HepG2 (cell line): Measurements from ENCODE around the gene KCTD18. TPM values are rescaled to one million over a fixed set of nuclear protein-coding genes. Genes with fewer than 3 reads are reported as not detected.
A peak's percentile ranks its signal among the peaks of the same experiment; 100 is the strongest.

Experiments
- ATAC-seq: fragments of 200-7000 bp; cut with Tn5 transposase; 3 replicates; pipeline ENCODE4 v1.9.1; 2020; ENCODE audit warnings: mild to moderate bottlenecking, moderate library complexity
- BruUV-seq: library from RNA; stranded (reverse); fragments of 400-500 nt; replicated peaks from 2 replicates; lab custom pipeline; 2021; lab: Mats Ljungman, UMichigan
- CTCF ChIA-PET: fragments of 300-600 bp; formaldehyde crosslinking; extraction: SDS; loops from one replicate; lab custom pipeline; 2021; ENCODE audit warnings: low total read pairs, inconsistent platforms, low intra/inter-chr PET ratio; lab: Yijun Ruan, JAX
- POLR2A ChIA-PET: fragments of 350-600 bp; sonication (Branson Sonifier 250); formaldehyde crosslinking; loops from one replicate; lab custom pipeline; 2020; ENCODE audit warnings: antibody characterized with exemption, inconsistent platforms; lab: Yijun Ruan, JAX
- DNase-seq: peaks from one replicate; pipeline ENCODE4 v3.0.0-alpha.2; 2015; ENCODE audit warnings: low spot score
- FAIRE-seq: peaks from 3 replicates; lab custom pipeline; 2011; peaks lifted over from hg19 to GRCh38; lab: Jason Lieb, UNC
- H2AFZ ChIP-seq: one replicate; pipeline ENCODE4 v1.6.1; 2011; ENCODE audit warnings: low read length, inconsistent platforms
- H3K27ac ChIP-seq: fragments of 300-600 bp; 3 replicates; pipeline ENCODE4 v1.8.0; 2011; ENCODE audit warnings: mixed run types, mild to moderate bottlenecking, mixed read lengths, low read length, inconsistent platforms; ENCODE audit not compliant: insufficient read depth; ENCODE audit errors: extremely low read length
- H3K27me3 ChIP-seq, 2 experiments: fragments of 200-600 bp in 1 of 2; 2 replicates in 1 of 2; 3 replicates in 1 of 2; pipeline versions ENCODE4 v1.6.0 to v1.8.0; 2011; ENCODE audit warnings: low read length in 2 of 2, mild to moderate bottlenecking in 2 of 2, moderate library complexity in 2 of 2, inconsistent platforms in 1 of 2; ENCODE audit not compliant: insufficient read depth in 2 of 2, control insufficient read depth in 1 of 2
- H3K36me3 ChIP-seq, 2 experiments: fragments of 200-600 bp in 1 of 2; replicated peaks in 1 of 2; 2 replicates in 1 of 2; 3 replicates in 1 of 2; pipeline versions ENCODE4 v1.5.1 to v1.8.0; 2011; ENCODE audit warnings: low read length in 2 of 2, inconsistent platforms in 1 of 2; ENCODE audit not compliant: insufficient read depth in 2 of 2, control insufficient read depth in 1 of 2
- H3K4me1 ChIP-seq: 2 replicates; pipeline ENCODE4 v1.5.1; 2012; ENCODE audit warnings: low read length, inconsistent platforms; ENCODE audit not compliant: insufficient read depth
- H3K4me2 ChIP-seq: 2 replicates; pipeline ENCODE4 v1.6.0; 2011; ENCODE audit warnings: low read depth, low read length, inconsistent platforms
- H3K4me3 ChIP-seq, 3 experiments: fragments of 200-600 bp in 1 of 3; sonication (generic), shearing (Covaris generic) in 1 of 3; replicated peaks in 1 of 3; 2 replicates each; pipeline ENCODE4 v1.5.1; 2011 to 2016; ENCODE audit warnings: low read length in 3 of 3, inconsistent platforms in 2 of 3, low read depth in 2 of 3, mild to moderate bottlenecking in 2 of 3, control low read depth in 1 of 3, mixed read lengths in 1 of 3; ENCODE audit not compliant: insufficient read depth in 1 of 3
- H3K79me2 ChIP-seq: one replicate; pipeline ENCODE4 v1.6.1; 2011; ENCODE audit warnings: low read length, inconsistent platforms; ENCODE audit not compliant: insufficient read depth
- H3K9ac ChIP-seq: 2 replicates; pipeline ENCODE4 v1.6.0; 2011; ENCODE audit warnings: mild to moderate bottlenecking, low read depth, low read length, inconsistent platforms; ENCODE audit not compliant: insufficient read depth
- H3K9me3 ChIP-seq: 2 replicates; pipeline ENCODE4 v1.5.1; 2012; ENCODE audit warnings: mild to moderate bottlenecking, low read length
- H4K20me1 ChIP-seq: 2 replicates; pipeline ENCODE4 v1.6.0; 2011; ENCODE audit warnings: inconsistent platforms, mild to moderate bottlenecking, low read length, moderate library complexity; ENCODE audit not compliant: insufficient read depth
- FOXK2 ChIP-seq: fragments of 450-650 bp; IDR thresholded peaks from 2 replicates; pipeline ENCODE4 v1.6.1; 2016
- MAFF ChIP-seq: IDR thresholded peaks from 2 replicates; pipeline ENCODE4 v1.6.1; 2011; ENCODE audit warnings: low read depth, low read length, improper control_type of control experiment
- MAFK ChIP-seq, 2 experiments: IDR thresholded peaks in 1 of 2; conservative IDR thresholded peaks in 1 of 2; 2 replicates each; pipeline ENCODE4 v1.6.1; 2011; ENCODE audit warnings: improper control_type of control experiment in 2 of 2, low read length in 2 of 2
- PHF20 ChIP-seq: sonication (generic); formaldehyde crosslinking; IDR thresholded peaks from 2 replicates; pipeline ENCODE4 v1.5.0; 2020; ENCODE audit warnings: mild to moderate bottlenecking, missing genetic modification reagents
- SIX4 ChIP-seq: sonication (generic); formaldehyde crosslinking; IDR thresholded peaks from 2 replicates; pipeline ENCODE4 v1.4.0; 2020; ENCODE audit warnings: missing genetic modification reagents
- ZFP1 ChIP-seq: IDR thresholded peaks from 2 replicates; pipeline ENCODE4 v1.6.1; 2016
- ZNF629 ChIP-seq: sonication (generic); formaldehyde crosslinking; conservative IDR thresholded peaks from 2 replicates; pipeline ENCODE4 v1.5.0; 2020; ENCODE audit warnings: missing genetic modification reagents
- ZNF7 ChIP-seq: IDR thresholded peaks from 2 replicates; pipeline ENCODE4 v1.6.1; 2016; ENCODE audit warnings: missing biosample characterization, missing genetic modification reagents
- ZNF781 ChIP-seq: sonication (generic); formaldehyde crosslinking; IDR thresholded peaks from 2 replicates; pipeline ENCODE4 v1.5.1; 2020; ENCODE audit warnings: borderline replicate concordance, mild to moderate bottlenecking, missing genetic modification reagents; ENCODE audit errors: not compliant biosample characterization
- WGBS: methylation state at CpG from one replicate; pipeline ENCODE4 v1.1.6; 2017; ENCODE audit warnings: low lambda C conversion rate; 5-methylcytosine and 5-hydroxymethylcytosine counted together
- in situ Hi-C: cut with HindIII; loops from 2 replicates; pipeline ENCODE4 v1.10.0; 2017; ENCODE audit warnings: low pct_unique_long_range_greater_than_20kb; ENCODE audit not compliant: extremely low pct_ligation_motif_present
- intact Hi-C: fragments of 100-400 bp; cut with micrococcal nuclease; formaldehyde crosslinking; loops from one replicate; pipeline ENCODE4 v1.10.0; 2022; ENCODE audit not compliant: unreplicated experiment
- polyA plus RNA-seq, 8 experiments: library from polyadenylated mRNA; depleted of rRNA in 3 of 8; stranded (reverse) in 7 of 8; unstranded in 1 of 8; fragments of >200 nt; fragmentation: Illumina TruSeq in 4 of 8; extraction: Trizol in 4 of 8; gene quantifications; 2 replicates each; pipeline versions ENCODE4 v1.2.1 to v1.2.3, GENCODE V29; 2011 to 2016; ENCODE audit warnings: low read depth in 4 of 8, missing spikeins in 1 of 8, mixed read lengths in 1 of 8; ENCODE audit not compliant: insufficient read depth in 1 of 8
- total RNA-seq, 5 experiments: library from RNA; depleted of rRNA; stranded (reverse); fragments of >200 nt; fragmentation: Illumina TruSeq; extraction: Trizol; gene quantifications; 2 replicates each; pipeline ENCODE4 v1.2.3, GENCODE V29; 2016; ENCODE audit warnings: low read depth in 1 of 5
- TF ChIP-seq, protein P1 (sequence below): sonication (generic); formaldehyde crosslinking; IDR thresholded peaks from 2 replicates; pipeline ENCODE4 v1.5.0; 2020; ENCODE audit warnings: mild to moderate bottlenecking, missing genetic modification reagents
- TF ChIP-seq, protein P2 (sequence below): sonication (generic); formaldehyde crosslinking; IDR thresholded peaks from 2 replicates; pipeline ENCODE4 v1.8.0; 2022; ENCODE audit warnings: missing genetic modification reagents, mild to moderate bottlenecking, inconsistent platforms, borderline replicate concordance

Gene KCTD18
- total and polyA plus RNA-seq, 2 of the 13 experiments (the other 11 are each of a cell fraction or from before 2014, with no cell fraction given), result 2.2 to 7.1 TPM

DNA sequence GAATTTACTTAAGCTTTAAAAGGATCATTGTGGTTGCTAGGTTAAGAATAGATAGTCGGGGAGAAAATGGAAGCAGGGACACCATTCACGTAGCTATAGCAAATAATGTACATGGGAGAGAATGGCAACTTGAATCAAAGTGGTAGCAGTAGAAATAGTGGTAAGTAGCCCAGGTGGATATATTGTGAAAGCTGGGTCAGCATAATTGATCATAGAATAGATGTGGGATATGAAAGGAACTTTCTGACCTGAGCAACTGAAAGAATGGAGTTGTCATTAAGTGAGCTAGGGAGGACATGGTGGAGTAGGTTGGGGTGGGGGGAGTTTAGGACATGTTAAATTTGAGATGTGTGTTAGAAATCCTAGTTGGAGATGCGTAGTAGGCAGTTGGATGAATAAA is 18.4 kb upstream of the KCTD18 start:
- Histone ChIP-seq H3K4me3 (no peak overlapping the region), H3K27me3 (peaks cover 0 to 3% of the 10 kb centered on the region in 2 experiments; a peak in 1 of 5 replicates), H3K4me1 (peaks cover 32% of the 10 kb centered on the region), H4K20me1 (no peaks in the 10 kb centered on the region), H3K4me2 (peak overlapping the region; percentile 92; the same call in 1 of the 2 replicates), H3K27ac (no peak overlapping the region), H3K9ac (no peak overlapping the region), H3K79me2 (peaks cover 46% of the 10 kb centered on the region), H3K9me3 (no peaks in the 10 kb centered on the region), H2AFZ (no peak overlapping the region), H3K36me3 (no peaks in the 10 kb centered on the region; a peak in 2 of 5 replicates)
- in situ Hi-C loops, result no loop called here
- no TSS peak for BruUV-seq
- 95% methylated on average over 3 of the region's 3 CpGs for WGBS
- no peak for ATAC-seq
- no peak for FAIRE-seq
- TF ChIP-seq FOXK2, result no peak
- no peak for TF ChIP-seq ZFP1 (CRISPR knock-in tag)
- TF ChIP-seq MAFF, result peak; percentile 50
- peak; percentile 60 for TF ChIP-seq MAFK (conservative IDR thresholded peaks at IDR 0.05 in 1 of 2, IDR thresholded peaks at IDR 0.05 in 1 of 2; ENCODE audit: low read length in 2 of 2)
- TF ChIP-seq ZNF629 (CRISPR knock-in tag), result no peak
- CTCF ChIA-PET, result no interaction called here
- no peak for DNase-seq
- POLR2A ChIA-PET, result no interaction called here
- intact Hi-C loops, result no loop called here

DNA sequence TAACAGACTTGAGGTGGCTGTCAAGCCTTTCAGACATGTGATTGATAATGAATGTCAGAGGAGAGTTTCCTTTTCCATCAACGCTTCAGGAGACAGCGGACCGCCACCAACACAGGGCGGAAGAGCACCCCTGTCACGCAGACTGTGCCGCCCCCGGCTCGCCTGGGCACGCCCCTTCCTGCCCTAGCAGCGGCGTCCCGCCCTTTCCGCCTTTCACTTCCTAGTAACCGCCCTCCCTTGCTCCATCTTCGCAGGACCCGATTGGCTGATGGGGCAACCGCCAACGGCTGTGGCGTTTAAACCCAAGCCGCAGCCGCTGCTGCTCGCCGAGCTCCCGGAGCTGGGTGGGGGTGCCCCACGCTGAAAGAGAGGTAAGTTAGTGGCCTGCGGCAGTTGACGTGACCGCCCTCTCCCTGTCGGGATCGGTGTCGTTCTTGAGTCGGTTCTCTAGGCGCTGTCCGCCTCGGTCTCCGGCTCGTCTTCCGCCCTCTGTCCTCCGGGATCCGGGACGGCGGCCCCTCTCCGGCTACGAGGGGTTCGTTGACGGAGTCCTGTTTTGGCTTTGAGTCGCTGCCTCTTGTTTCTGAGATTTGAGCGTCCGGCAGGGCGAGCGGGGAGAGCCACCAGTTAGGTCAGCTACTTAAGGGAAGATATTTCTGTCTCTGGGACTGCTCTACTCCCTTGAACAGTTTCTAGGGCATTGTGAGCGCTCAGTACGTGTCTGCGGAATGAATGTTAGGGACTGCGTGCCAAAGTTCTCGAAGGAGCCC is 16.2 kb upstream of the KCTD18 start, which contains the start of gene SGO2:
Gene SGO2, plus strand, starts transcription at position 326 of the 770 bp plus-strand sequence. CDS start 6,769 bp downstream, outside the sequence.
- under 1% methylated on average over 42 of the region's 56 CpGs for WGBS
- peak within 1 kb of the TSS; percentile 73 to 92 (median 84) for H3K4me3 ChIP-seq
- H3K9ac ChIP-seq, result peak within 1 kb of the TSS; percentile 73
- ChIA-PET CTCF (no interaction called here), POLR2A (interaction anchor here (1.7 kb wide), 1 partner anchor 60 kb away, joined by 6 read pairs; the partner anchor contains the start of gene AOX1)
- DNase-seq (peak; percentile 96), FAIRE-seq (peak; percentile 100), ATAC-seq (peak; percentile 100)
- H3K4me1 ChIP-seq, result peaks cover 32% of the 10 kb centered on the region
- H3K36me3 ChIP-seq, result no peaks in the 10 kb centered on the region
- H4K20me1 ChIP-seq, result no peaks in the 10 kb centered on the region
- intact Hi-C loops (loop anchor here (2.0 kb wide), 1 partner anchor 17 kb away; no protein-coding TSS in a partner anchor), in situ Hi-C loops (no loop called here)
- peak within 1 kb of the TSS; percentile 96 for H2AFZ ChIP-seq
- peak within 1 kb of the TSS; percentile 62 for H3K27ac ChIP-seq
- H3K9me3 ChIP-seq, result no peaks in the 10 kb centered on the region
- peaks cover 0 to 16% of the 10 kb centered on the region in 2 experiments; a peak in 2 of 5 replicates for H3K27me3 ChIP-seq
- H3K4me2 ChIP-seq, result peak within 1 kb of the TSS; percentile 92
- TSS peak; percentile 72 for BruUV-seq
- peaks cover 44% of the 10 kb centered on the region for H3K79me2 ChIP-seq
- peak; percentile 80 for TF ChIP-seq ZNF781 (CRISPR knock-in tag)
- TF ChIP-seq ZNF7, result no peak
- TF ChIP-seq, protein P1, sequence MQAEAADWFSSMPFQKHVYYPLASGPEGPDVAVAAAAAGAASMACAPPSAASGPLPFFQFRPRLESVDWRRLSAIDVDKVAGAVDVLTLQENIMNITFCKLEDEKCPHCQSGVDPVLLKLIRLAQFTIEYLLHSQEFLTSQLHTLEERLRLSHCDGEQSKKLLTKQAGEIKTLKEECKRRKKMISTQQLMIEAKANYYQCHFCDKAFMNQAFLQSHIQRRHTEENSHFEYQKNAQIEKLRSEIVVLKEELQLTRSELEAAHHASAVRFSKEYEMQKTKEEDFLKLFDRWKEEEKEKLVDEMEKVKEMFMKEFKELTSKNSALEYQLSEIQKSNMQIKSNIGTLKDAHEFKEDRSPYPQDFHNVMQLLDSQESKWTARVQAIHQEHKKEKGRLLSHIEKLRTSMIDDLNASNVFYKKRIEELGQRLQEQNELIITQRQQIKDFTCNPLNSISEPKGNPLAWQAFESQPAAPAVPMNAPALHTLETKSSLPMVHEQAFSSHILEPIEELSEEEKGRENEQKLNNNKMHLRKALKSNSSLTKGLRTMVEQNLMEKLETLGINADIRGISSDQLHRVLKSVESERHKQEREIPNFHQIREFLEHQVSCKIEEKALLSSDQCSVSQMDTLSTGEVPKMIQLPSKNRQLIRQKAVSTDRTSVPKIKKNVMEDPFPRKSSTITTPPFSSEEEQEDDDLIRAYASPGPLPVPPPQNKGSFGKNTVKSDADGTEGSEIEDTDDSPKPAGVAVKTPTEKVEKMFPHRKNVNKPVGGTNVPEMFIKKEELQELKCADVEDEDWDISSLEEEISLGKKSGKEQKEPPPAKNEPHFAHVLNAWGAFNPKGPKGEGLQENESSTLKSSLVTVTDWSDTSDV (CRISPR knock-in tag), result no peak
- peak; percentile 25; the same call in 1 of the 2 replicates for TF ChIP-seq SIX4 (CRISPR knock-in tag)
- TF ChIP-seq PHF20 (CRISPR knock-in tag), result peak; percentile 97
- TF ChIP-seq, protein P2, sequence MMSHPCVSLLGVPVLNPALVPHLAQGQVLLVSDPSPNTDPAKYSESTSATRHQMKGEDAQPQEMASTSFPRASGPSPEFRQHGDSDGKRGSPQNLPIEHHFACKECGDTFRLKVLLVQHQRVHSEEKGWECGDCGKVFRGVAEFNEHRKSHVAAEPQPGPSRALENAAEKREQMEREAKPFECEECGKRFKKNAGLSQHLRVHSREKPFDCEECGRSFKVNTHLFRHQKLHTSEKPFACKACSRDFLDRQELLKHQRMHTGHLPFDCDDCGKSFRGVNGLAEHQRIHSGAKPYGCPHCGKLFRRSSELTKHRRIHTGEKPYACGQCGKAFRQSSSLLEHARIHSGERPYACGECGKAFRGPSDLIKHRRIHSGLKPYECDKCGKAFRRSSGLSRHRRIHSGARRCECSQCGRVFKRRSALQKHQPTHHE, result no peak; the same call in 1 of the 2 replicates
